Left colon (tissue), 2 donors: ENCODE measurements around the gene RPS19. TPM values are rescaled to one million over a fixed set of nuclear protein-coding genes. Genes with fewer than 3 reads are reported as not detected.

ENCODE experiments used
- ATAC-seq: fragments of 200-7000 bp; cut with Tn5 transposase; one replicate; pipeline ENCODE4 v1.9.1; 2020; ENCODE audit warnings: mild to moderate bottlenecking, moderate library complexity
- DNase-seq, 2 donors: peaks; one replicate each; pipeline ENCODE4 v3.0.0-alpha.2; 2020
- intact Hi-C, 2 donors: fragments of 100-400 bp; cut with DNase I in 1 of 2; cut with micrococcal nuclease in 1 of 2; formaldehyde crosslinking; loops; one replicate each; pipeline versions ENCODE4 v1.11.2 to v1.14.0; 2022; cut with DNase I, micrococcal nuclease
- total RNA-seq, 2 donors: library from RNA; stranded (reverse); fragmentation: NEBNext Ultra II Directional; extraction: Animal tissue kit (Norgen Biotek cat#: 25700); gene quantifications; one replicate each; pipeline ENCODE4 v1.2.1, GENCODE V29; 2021
- donor health status: DM: no; HTN: no; CAD: no.
- donor health status: DM: yes; HTN: yes; CAD: no.

RPS19 gene
- total RNA-seq, 2 donors from 2014 or later: 1,474 to 1,504 TPM

DNA sequence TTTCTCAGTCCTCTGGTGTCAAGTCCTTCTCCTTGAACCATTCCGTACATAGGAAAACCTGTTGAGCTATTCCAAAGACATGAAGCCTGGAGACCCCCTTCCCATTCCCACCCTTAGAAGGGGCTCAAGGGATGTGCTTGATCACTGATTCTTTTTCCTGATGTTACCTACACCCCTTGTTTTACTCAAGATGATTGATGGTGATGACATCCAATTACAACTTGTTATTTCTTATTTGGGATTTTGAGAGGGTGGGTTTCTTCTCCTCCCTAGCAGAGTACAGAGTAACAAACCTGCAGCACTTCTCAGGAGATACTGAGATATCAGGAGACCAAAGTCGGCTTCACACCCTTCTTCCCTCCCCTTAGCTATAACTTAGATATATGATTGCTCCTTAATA is 6.7 kb upstream of the RPS19 start:
- intact Hi-C loops: no loop called here
- DNase-seq (no peak), ATAC-seq (no peak)

GRCh38 chr19:41853768-41854167 is 6.3 kb upstream of the RPS19 start:
- DNase-seq: no peak
- intact Hi-C loops: no loop called here
- no peak for ATAC-seq

DNA sequence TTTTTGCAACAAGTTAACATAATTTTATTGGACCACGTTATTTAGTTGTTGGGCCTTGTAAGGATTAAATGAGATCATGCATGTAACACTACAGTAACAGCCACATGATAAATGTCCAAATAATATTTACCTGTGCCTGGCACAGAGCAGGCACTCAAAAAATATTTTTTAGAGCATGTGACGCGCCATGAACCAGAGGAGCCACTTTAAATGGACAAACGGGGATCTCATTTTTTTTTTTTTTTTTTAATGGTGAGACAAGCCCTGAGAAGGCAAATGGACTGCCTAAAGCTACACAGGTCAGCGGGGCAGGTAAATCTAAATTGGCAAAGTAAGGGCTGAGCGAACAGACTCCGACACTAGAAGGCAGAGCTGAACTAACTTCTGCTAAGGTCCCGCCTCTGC is 840 bp upstream of the RPS19 start:
- no peak for ATAC-seq
- no peak for DNase-seq
- intact Hi-C loops: no loop called here

DNA sequence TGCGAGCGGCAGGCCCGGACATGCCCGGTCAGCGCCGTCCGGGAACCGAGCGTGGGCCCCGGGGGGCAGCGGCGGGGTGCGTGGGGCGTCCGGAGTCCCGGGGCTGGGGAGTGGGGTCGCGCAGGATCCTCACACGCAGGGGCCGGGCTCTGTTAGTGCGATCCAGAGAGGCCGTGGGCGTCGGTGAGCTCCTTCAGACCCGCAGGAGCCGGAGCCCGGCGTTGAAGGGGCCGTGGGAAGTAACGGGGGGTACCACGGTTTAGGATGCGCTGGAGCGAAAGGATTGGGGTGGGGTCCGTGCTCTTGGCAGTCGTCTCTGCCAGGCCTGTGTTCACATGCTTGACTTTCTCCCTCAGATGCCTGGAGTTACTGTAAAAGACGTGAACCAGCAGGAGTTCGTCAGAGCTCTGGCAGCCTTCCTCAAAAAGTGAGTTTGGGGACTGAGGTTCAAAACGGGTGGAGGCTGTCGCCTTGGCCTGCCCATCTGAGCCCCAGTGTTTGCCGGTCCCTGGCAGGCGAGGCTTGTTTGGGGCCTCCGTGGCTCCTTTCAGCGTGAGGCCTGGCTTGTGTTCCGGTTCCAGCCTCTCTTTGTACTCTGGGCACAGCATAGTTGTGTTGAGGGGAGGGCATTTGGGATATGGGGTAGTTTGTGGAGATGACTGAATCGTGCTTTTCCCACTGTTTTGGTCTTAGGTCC is 512 bp downstream of the RPS19 start:
- intact Hi-C loops: no loop called here
- DNase-seq: no peak

GRCh38 chr19:41861116-41861768 is 1.2 kb downstream of the RPS19 start:
- intact Hi-C loops: no loop called here
- ATAC-seq (no peak), DNase-seq (no peak)

More for the DNA sequence above, 512 bp downstream of the RPS19 start:
- no peak for ATAC-seq

GRCh38 chr19:41861846-41862245 is 1.8 kb downstream of the RPS19 start:
- intact Hi-C loops: no loop called here
- DNase-seq: no peak
- ATAC-seq: no peak

DNA sequence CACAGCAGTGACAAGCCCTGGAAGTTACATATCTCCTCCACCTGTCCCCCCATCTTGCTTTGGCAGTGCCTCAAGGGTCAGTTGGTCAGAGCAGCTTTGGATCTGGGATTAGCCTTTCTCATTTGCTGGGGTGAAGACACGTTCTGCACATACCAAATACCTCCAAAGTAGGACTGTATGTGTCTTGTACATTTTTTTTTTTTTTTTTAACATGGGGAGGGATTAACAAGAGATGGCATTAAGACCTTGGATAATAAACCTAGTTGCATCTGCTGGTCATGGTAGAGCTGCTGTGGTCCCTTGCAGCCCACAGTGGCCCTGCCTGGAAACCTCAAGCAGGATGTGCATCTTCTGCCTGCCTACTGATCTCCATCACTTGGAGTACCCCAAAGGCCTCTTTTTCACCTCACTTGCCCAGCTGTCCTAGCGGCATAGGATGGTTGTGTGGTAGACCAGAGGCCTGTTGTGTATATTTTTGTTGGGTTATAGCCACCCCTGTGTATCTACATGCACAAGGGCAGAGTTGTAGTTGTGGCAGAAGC is 2.5 kb downstream of the RPS19 start:
- ATAC-seq (no peak), DNase-seq (no peak)
- intact Hi-C loops: no loop called here

- DNase-seq: no peak
- intact Hi-C loops: no loop called here
- ATAC-seq: no peak
Measured at GRCh38 chr19:41863209-41863931, 3.3 kb downstream of the RPS19 start.

DNA sequence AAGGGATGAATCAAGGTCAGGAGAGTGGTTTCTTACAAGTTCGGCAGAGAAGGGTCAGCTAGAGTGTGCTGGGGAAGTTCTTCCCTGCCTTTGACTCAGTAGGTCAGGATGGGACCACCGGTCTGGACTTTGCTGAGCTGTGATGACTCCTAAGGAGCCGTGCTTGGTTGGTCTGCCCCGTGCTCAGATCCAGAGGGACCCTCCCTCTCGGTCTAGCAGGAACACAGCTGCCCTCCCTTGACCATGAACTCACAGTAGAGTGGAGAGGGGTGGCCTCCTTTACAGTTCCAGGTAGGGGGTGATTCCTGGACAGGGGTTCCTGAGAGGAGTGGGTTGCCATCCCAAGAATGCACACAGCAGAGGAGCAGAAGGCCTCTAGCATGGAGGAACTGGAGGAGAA is 4.3 kb downstream of the RPS19 start:
- no peak for DNase-seq
- intact Hi-C loops: no loop called here
- ATAC-seq: no peak

GRCh38 chr19:41866284-41866683 is 6.2 kb downstream of the RPS19 start:
- DNase-seq (no peak), ATAC-seq (no peak)
- intact Hi-C loops: no loop called here

DNA sequence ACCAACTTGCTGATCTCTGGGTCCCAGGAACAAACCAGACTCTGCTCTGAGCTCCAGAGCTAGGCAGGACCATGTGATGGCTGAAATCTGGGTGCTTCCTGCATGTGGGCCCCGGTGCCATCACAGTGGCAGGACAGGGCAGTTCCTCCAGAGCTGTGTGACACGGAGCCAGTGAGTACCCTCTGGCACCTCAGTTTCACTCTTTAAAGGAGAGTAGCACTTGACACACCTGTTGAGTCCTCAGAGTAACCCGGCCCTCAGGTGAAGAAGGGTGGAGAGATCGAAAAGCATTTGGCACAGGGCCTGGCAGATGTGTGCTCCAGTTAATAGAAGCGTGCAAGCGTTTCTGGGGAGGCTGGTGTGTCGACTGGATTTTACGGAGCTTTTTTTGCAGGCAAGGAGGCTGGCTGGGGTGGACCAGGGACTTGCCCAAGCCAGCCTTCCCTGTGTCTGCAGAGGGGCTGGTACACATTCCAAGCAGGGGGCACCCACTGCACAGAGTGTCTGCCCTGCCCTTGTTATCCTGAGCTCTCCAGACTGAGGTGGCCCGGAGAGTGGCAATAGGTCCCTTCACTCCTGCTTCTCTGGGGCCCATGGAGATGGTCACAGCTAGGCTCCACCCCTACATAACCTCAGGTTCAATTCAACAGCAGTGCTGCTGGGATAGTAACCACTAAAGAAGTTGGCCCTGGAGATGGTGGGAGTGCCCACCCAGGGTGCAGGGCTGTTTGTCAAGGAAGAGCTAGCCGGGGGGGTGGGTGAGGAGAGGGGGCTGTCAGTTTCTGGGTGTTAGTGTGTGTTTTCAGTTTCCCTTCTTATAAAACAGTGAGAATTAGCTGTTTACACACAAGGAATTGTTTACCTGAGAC is 8.3 kb downstream of the RPS19 start:
- DNase-seq (peak in 1 of 2 donors; percentile 50), ATAC-seq (peak; percentile 47)
- intact Hi-C loops: no loop called here

DNA sequence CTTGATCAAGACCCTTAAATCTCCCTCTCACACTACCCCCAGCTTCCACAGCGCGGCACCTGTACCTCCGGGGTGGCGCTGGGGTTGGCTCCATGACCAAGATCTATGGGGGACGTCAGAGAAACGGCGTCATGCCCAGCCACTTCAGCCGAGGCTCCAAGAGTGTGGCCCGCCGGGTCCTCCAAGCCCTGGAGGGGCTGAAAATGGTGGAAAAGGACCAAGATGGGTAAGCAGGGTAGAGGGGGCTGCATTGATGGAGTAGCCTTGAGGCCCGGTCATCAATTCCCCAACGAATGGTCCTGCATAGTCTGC is 8.9 kb downstream of the RPS19 start:
- ATAC-seq: no peak
- no peak for DNase-seq
- intact Hi-C loops: no loop called here

DNA sequence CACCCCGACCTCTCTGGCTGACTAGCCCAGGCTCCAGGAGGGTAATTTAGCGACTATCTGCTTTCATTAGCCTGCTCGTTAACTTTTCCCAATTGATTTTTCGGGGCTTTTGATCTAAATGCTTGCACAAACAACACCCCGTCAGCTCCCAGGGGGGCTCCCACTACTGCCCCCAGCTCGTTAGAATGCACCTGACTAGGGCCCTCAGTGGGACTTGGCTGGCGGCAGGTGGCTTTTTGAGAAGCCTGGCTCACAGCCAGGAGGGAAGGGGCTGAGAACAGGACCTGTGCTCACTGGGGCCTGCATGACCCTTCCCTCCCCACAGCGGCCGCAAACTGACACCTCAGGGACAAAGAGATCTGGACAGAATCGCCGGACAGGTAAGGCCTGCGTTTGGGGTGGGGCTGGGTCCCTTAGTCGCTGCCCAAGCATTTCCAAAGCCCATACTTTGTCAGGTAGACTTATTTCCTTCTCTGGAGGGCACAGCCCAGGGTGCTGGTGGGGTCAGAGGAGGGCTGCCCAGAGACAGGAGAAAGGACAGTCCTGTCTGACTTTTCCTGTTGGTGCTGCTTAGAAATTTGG is 9.4 kb downstream of the RPS19 start:
- DNase-seq (no peak), ATAC-seq (no peak)
- intact Hi-C loops: no loop called here

GRCh38 chr19:41870401-41870873 is 10.4 kb downstream of the RPS19 start:
- peak; percentile 48 for ATAC-seq
- intact Hi-C loops: loop anchor here (10.0 kb wide), 2 partner anchors 64 to 84 kb away; partner anchors contain the start of gene RABAC1 (in 1 of the 2)
- DNase-seq: no peak

- intact Hi-C loops: loop anchor here (10.0 kb wide), 2 partner anchors 63 to 83 kb away; partner anchors contain the start of gene RABAC1 (in 1 of the 2)
- peak; percentile 51 to 64 for DNase-seq
- no peak for ATAC-seq
Measured at GRCh38 chr19:41871573-41872383, 11.7 kb downstream of the RPS19 start.

DNA sequence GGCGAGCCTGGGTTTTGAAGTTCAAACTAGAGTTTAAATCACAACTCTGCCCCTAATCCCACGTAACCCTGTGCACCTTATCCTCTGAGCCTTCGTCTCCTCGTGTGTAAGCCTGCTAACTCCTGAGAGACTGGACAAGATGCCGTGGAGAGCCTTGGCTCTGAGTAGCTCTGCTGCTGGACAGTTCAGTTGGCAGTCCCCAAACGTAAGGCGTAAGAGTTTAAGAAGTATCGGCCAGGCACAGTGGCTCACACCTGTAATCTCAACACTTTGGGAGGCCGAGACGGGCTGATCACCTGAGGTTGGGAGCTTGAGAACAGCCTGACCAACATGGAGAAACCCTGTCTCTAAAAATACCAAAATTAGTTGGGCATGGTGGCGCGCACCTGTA is 12.3 kb downstream of the RPS19 start:
- intact Hi-C loops: loop anchor here (10.0 kb wide), 2 partner anchors 62 to 82 kb away; partner anchors contain the start of gene RABAC1 (in 1 of the 2)

More for the DNA sequence above, 12.3 kb downstream of the RPS19 start:
- DNase-seq (no peak), ATAC-seq (no peak)
